Right atrium auricular region (tissue), 2 donors: ENCODE data around the gene GASK1A. TPM values are rescaled to one million over a fixed set of nuclear protein-coding genes. Genes with fewer than 3 reads are reported as not detected.
A peak's percentile ranks its signal among the peaks of the same experiment; 100 is the strongest.
"Not testable (repeated sequence)": the region's sequence is repeated elsewhere in the genome, so short reads cannot be mapped to it uniquely, and the experiment has no call there.

Experiments
- DNase-seq: peaks from one replicate; pipeline ENCODE4 v3.0.0-alpha.2; 2019; ENCODE audit warnings: low spot score
- H3K27ac ChIP-seq, 2 donors: fragments of 200-600 bp; sonication (generic); 1 replicate in 1 of 2; 2 replicates in 1 of 2; pipeline ENCODE4 v1.5.1; 2016 to 2019
- H3K27me3 ChIP-seq, 2 donors: fragments of 200-600 bp; sonication (generic); one replicate each; pipeline versions ENCODE4 v1.5.1 to v1.6.0; 2017 to 2019
- H3K36me3 ChIP-seq: fragments of 200-600 bp; sonication (generic); one replicate; pipeline ENCODE4 v1.5.1; 2016
- H3K4me1 ChIP-seq, 2 donors: fragments of 200-600 bp; sonication (generic); one replicate each; pipeline versions ENCODE4 v1.5.1 to v1.6.0; 2017 to 2019
- H3K4me3 ChIP-seq, 2 donors: fragments of 200-600 bp; sonication (generic); 1 replicate in 1 of 2; 2 replicates in 1 of 2; pipeline ENCODE4 v1.5.1; 2017 to 2019; ENCODE audit warnings: mild to moderate bottlenecking in 1 of 2, moderate library complexity in 1 of 2
- H3K9me3 ChIP-seq, 2 donors: fragments of 200-600 bp; sonication (generic); one replicate each; pipeline ENCODE4 v1.5.1; 2019
- total RNA-seq, 2 donors: library from RNA; depleted of rRNA; stranded (reverse); fragments of >200 nt; gene quantifications; one replicate each; pipeline ENCODE4 v1.1.0, GENCODE V29; 2016
- TF ChIP-seq, protein P1 (sequence below), 2 donors: fragments of 200-600 bp; sonication (generic); IDR thresholded peaks; one replicate each; pipeline ENCODE4 v1.5.1; 2019; ENCODE audit warnings: antibody characterized with exemption in 2 of 2

GASK1A gene
- total RNA-seq, 2 donors from 2014 or later: 1.5 to 2.1 TPM

DNA sequence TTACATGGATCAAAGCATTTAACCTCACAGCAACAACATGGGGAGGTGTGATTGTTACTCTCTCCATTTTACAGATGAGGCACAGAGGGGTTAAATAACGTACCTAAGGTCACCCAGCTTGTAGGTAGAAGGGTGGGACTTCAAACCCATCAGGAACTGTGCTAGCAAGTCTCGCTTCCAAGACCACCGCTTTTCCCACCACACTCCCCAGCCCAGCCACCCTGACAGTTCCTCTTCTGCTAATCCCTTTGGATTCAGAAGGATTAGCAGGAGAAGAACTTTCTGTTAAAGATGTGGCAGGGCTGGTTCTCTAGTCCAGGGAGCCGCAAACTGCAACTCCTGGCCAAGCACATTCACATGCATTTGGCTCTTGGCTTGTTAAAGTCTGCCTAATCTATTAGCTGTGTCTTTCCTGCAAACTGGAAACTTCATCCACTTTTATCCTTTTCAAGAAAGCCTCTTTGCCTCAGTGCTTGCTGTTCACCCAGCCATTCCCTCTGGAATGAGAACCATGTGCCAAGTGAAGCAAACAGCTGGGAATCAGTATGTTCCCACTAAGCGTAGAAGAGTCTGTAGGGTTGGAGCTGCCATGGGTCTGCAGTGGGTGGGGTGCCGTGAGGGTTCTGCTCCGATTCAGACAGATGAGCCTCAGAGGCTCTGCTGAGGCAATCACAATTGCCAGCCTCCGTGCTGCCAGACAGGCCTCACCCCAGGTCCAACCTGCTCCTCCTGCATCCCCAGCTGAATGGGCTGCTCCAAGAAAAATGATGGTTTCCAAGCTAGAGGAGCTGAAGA is 82.2 kb downstream of the GASK1A start:
- H3K4me3 ChIP-seq: no peak overlapping the region
- H3K9me3 ChIP-seq: peaks cover 0 to 14% of the 10 kb centered on the region in 2 donors
- H3K27ac ChIP-seq: no peak overlapping the region
- H3K4me1 ChIP-seq: no peaks in the 10 kb centered on the region
- TF ChIP-seq, protein P1, sequence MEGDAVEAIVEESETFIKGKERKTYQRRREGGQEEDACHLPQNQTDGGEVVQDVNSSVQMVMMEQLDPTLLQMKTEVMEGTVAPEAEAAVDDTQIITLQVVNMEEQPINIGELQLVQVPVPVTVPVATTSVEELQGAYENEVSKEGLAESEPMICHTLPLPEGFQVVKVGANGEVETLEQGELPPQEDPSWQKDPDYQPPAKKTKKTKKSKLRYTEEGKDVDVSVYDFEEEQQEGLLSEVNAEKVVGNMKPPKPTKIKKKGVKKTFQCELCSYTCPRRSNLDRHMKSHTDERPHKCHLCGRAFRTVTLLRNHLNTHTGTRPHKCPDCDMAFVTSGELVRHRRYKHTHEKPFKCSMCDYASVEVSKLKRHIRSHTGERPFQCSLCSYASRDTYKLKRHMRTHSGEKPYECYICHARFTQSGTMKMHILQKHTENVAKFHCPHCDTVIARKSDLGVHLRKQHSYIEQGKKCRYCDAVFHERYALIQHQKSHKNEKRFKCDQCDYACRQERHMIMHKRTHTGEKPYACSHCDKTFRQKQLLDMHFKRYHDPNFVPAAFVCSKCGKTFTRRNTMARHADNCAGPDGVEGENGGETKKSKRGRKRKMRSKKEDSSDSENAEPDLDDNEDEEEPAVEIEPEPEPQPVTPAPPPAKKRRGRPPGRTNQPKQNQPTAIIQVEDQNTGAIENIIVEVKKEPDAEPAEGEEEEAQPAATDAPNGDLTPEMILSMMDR (IDR thresholded peaks at IDR 0.05): no peak
- H3K27me3 ChIP-seq: no peaks in the 10 kb centered on the region
- peak; percentile 47 for DNase-seq
- H3K36me3 ChIP-seq: no peaks in the 10 kb centered on the region

DNA sequence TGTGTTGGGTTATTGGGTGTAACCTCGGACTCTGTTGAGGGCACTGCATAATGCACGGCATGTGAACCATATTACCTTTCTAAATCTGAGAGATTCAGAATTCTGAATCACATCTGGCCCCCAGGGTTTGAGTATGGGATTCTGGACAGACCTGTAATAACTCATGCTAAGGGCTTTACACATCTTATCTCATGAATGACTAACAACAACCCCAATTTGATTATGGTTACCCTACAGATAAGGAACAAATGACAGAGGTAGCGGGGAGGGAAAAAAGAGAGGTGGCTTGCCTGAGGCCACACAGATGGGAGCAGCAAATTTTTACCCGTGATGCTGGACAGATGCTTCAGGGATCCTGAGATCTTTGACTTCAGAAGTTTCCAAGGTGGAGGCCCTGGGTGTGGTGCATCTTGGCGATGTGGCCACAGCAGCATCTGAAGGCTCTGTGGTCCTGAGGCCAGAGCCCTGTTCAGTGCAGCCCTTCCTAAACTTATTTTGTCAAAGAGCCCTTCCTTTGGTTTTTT is 83.0 kb downstream of the GASK1A start:
- TF ChIP-seq, protein P1 (IDR thresholded peaks at IDR 0.05): no peak
- no peaks in the 10 kb centered on the region for H3K27me3 ChIP-seq
- no peaks in the 10 kb centered on the region for H3K4me1 ChIP-seq
- no peak for DNase-seq
- H3K36me3 ChIP-seq: no peaks in the 10 kb centered on the region
- H3K9me3 ChIP-seq: peaks cover 0 to 14% of the 10 kb centered on the region in 2 donors
- no peak overlapping the region for H3K4me3 ChIP-seq
- no peak overlapping the region for H3K27ac ChIP-seq

DNA sequence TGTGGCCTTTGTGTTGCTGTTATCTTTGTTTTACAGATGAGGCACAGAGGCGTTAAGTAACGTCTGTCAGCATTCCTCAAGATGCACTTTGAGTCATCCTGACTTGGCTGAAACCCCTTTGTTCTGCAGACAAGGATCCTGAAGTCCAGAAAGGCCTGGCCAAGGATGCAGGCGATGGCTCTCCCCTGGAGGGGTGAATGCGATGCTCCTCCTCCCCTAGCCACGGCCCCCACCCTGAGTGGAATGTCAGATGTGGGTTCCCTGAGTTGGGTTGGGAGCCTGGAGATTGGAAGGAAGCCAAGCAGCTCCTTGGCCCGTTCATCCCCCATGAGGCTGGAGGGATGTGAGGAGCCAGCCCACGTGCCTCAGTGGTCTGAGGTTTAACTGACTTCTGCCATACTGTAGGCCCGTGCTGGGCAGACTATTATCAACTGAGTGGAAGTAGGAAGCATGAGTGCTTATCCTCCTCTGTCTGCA is 83.5 kb downstream of the GASK1A start:
- peaks cover 0 to 14% of the 10 kb centered on the region in 2 donors for H3K9me3 ChIP-seq
- no peaks in the 10 kb centered on the region for H3K4me1 ChIP-seq
- peak; percentile 57 for DNase-seq
- TF ChIP-seq, protein P1 (IDR thresholded peaks at IDR 0.05): no peak
- no peak overlapping the region for H3K4me3 ChIP-seq
- no peaks in the 10 kb centered on the region for H3K36me3 ChIP-seq
- no peak overlapping the region for H3K27ac ChIP-seq
- H3K27me3 ChIP-seq: no peaks in the 10 kb centered on the region

DNA sequence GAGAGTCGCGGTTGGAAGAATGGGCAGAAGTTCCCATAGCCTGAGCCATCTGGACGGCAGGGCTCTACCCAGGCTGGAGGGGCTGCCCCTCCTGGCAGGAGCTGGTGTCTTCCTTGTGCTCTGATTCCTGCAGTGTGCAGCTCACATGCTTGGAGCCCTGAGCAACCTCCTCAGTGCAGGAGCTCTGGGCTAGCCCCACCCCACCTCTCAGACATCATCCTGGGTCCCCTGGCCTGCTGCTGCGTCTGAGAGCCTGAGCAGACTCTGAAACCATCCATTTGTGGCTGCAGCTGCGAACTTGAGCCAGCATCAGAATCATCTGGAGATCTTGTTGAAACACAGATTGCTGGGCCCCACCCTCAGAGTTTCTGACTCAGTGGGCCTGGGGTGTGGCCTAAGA is 84.0 kb downstream of the GASK1A start:
- H3K9me3 ChIP-seq: peaks cover 0 to 14% of the 10 kb centered on the region in 2 donors
- H3K4me3 ChIP-seq: no peak overlapping the region
- no peaks in the 10 kb centered on the region for H3K4me1 ChIP-seq
- no peak overlapping the region for H3K27ac ChIP-seq
- peak; percentile 50 for DNase-seq
- TF ChIP-seq, protein P1 (IDR thresholded peaks at IDR 0.05): no peak
- no peaks in the 10 kb centered on the region for H3K27me3 ChIP-seq
- no peaks in the 10 kb centered on the region for H3K36me3 ChIP-seq

DNA sequence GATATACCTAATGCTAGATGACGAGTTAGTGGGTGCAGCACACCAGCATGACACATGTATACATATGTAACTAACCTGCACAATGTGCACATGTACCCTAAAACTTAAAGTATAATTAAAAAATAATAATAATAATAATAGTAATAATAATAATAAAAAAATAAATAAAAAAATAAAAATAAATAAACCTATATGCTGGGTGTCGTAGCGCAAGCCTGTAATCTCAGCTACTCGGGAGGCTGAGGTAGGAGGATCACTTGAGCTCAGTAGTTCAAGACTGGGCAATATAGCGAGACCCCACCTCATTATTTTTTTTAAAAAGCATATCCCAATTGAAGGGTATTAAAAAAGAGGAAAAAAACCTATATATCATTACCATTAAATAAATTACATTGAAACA is 91.6 kb downstream of the GASK1A start:
- not testable (repeated sequence) for H3K4me1 ChIP-seq, H3K27me3 ChIP-seq, H3K36me3 ChIP-seq, H3K9me3 ChIP-seq, H3K4me3 ChIP-seq, H3K27ac ChIP-seq
- peak; percentile 36 for DNase-seq

DNA sequence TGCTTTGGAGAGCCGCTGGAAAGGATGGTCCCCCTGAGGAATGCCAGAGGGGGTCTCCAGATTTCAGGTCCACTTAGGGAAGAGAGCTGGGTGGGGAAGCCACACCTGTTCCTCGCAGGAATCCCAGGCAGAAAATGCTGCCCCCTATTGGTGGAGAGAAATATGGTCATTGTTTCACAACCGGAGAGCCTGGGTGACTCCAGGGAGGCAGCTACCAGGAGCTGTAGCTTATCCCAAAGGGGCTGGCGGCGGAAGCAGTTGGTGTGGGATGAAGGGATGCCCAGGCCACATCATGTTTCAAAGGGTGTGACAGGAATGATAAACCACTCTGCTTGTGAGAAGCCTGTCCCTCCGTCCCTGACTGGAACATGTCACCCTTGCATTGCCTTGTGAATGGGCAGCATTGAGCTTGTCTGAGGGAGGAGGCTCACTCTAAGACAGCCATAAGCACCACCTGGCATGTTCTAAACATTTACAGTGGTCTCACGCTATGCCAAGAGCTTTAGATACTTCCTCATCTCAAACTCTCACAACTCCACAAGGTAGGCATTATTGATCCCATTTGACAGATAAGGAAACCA is 92.3 kb downstream of the GASK1A start:
- TF ChIP-seq, protein P1 (IDR thresholded peaks at IDR 0.05): peak in 1 of 2 donors; percentile 45
- H3K9me3 ChIP-seq: no peaks in the 10 kb centered on the region
- H3K27ac ChIP-seq: no peak overlapping the region
- no peaks in the 10 kb centered on the region for H3K4me1 ChIP-seq
- no peaks in the 10 kb centered on the region for H3K27me3 ChIP-seq
- no peaks in the 10 kb centered on the region for H3K36me3 ChIP-seq
- DNase-seq: peak; percentile 21
- no peak overlapping the region for H3K4me3 ChIP-seq
